H1 (cell line): ENCODE measurements around the gene CADM2. TPM values are rescaled to one million over a fixed set of nuclear protein-coding genes. Genes with fewer than 3 reads are reported as not detected.

Experiments used
- BCL11A ChIP-seq, 2 experiments: IDR thresholded peaks; one replicate each; pipeline ENCODE4 v1.6.1; 2011; ENCODE audit warnings: low read depth in 2 of 2, low read length in 2 of 2, mild to moderate bottlenecking in 2 of 2
- CBX5 ChIP-seq: fragments of 300-800, 300-1000 bp; sonication (generic); IDR thresholded peaks from 2 replicates; pipeline ENCODE4 v1.7.1; 2016; ENCODE audit warnings: antibody characterized with exemption, low read length, low read depth
- POU5F1 ChIP-seq: IDR thresholded peaks from 2 replicates; pipeline ENCODE4 v1.6.1; 2011; ENCODE audit warnings: low read depth, mild to moderate bottlenecking, low read length, moderate library complexity
- RXRA ChIP-seq: IDR thresholded peaks from 2 replicates; pipeline ENCODE4 v1.6.1; 2011; ENCODE audit warnings: low read depth, mild to moderate bottlenecking, low read length, moderate library complexity; ENCODE audit not compliant: insufficient read depth
- ZNF274 ChIP-seq: IDR thresholded peaks from 2 replicates; pipeline ENCODE4 v1.7.0; 2012; ENCODE audit warnings: low read length, borderline replicate concordance; ENCODE audit errors: extremely low read depth
- polyA plus RNA-seq, 7 experiments: library from polyadenylated mRNA; depleted of rRNA in 3 of 7; stranded (reverse) in 5 of 7; unstranded in 2 of 7; fragments of >200 nt in 5 of 7; fragments of 200-250 nt in 2 of 7; gene quantifications; 1 replicate in 5 of 7; 2 replicates in 1 of 7; 4 replicates in 1 of 7; pipeline versions ENCODE4 v1.2.1 to v1.2.3, GENCODE V29; 2011 to 2013; ENCODE audit warnings: missing spikeins in 2 of 7, mixed read lengths in 2 of 7
- total RNA-seq: library from RNA; stranded (reverse); fragmentation: NEBNext Ultra II Directional; extraction: Animal tissue kit (Norgen Biotek cat#: 25700); gene quantifications from 2 replicates; pipeline ENCODE4 v1.2.1, GENCODE V29; 2021
- TF ChIP-seq, protein P1 (sequence below): IDR thresholded peaks from 2 replicates; pipeline ENCODE4 v1.6.1; 2011; ENCODE audit warnings: low read depth, mild to moderate bottlenecking, low read length; ENCODE audit not compliant: insufficient read depth

Gene CADM2
- total and polyA plus RNA-seq, 2 of the 8 experiments (the other 6 are each of a cell fraction or from before 2014, with no cell fraction given) = 14.9 to 20.9 TPM

- no peak for TF ChIP-seq ZNF274
- TF ChIP-seq, protein P1, sequence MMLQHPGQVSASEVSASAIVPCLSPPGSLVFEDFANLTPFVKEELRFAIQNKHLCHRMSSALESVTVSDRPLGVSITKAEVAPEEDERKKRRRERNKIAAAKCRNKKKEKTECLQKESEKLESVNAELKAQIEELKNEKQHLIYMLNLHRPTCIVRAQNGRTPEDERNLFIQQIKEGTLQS = no peak
- no peak for TF ChIP-seq BCL11A (IDR thresholded peaks at IDR 0.05; ENCODE audit: low read depth in 2 of 2, low read length in 2 of 2)
- TF ChIP-seq POU5F1 = no peak
- no peak for TF ChIP-seq RXRA
- TF ChIP-seq CBX5 = no peak
Measured at GRCh38 chr3:85264381-85264780, 305.6 kb downstream of the CADM2 start (continued).
